GM12878 (cell line): Measurements from ENCODE around the gene LRRC10B. TPM values are rescaled to one million over a fixed set of nuclear protein-coding genes. Genes with fewer than 3 reads are reported as not detected.

Experiments used
- ATAC-seq: fragments of 200-7000 bp; cut with Tn5 transposase; 3 replicates; pipeline ENCODE4 v1.9.1; 2020; ENCODE audit warnings: mild to moderate bottlenecking, moderate library complexity
- BruUV-seq: library from RNA; stranded (reverse); fragments of 400-500 nt; replicated peaks from 2 replicates; lab custom pipeline; 2021; lab: Mats Ljungman, UMichigan
- CTCF ChIA-PET: fragments of 300-600 bp; sonication (Branson Sonifier 250); formaldehyde crosslinking; extraction: SDS; loops from one replicate; lab custom pipeline; 2021; ENCODE audit warnings: inconsistent platforms; lab: Yijun Ruan, JAX
- POLR2A ChIA-PET: fragments of 350-600 bp; formaldehyde crosslinking; extraction: SDS; loops from one replicate; lab custom pipeline; 2021; ENCODE audit warnings: inconsistent platforms; lab: Charles Lee
- RAD21 ChIA-PET: fragments of 300-600 bp; sonication (Branson Sonifier 250); formaldehyde crosslinking; loops from one replicate; lab custom pipeline; 2023; ENCODE audit warnings: antibody characterized with exemption; ENCODE audit not compliant: unreplicated experiment; lab: Charles Lee
- SMC1A ChIA-PET: fragments of 300-600 bp; sonication (Branson Sonifier 250); formaldehyde crosslinking; loops from one replicate; lab custom pipeline; 2023; ENCODE audit not compliant: unreplicated experiment, uncharacterized antibody; lab: Charles Lee
- DNase-seq: peaks from one replicate; pipeline ENCODE4 v3.0.0-alpha.2; 2011; ENCODE audit warnings: low read depth, low spot score
- FAIRE-seq: peaks from 3 replicates; lab custom pipeline; 2011; peaks lifted over from hg19 to GRCh38; lab: Jason Lieb, UNC
- H2AFZ ChIP-seq: 2 replicates; pipeline ENCODE4 v1.6.0; 2011; ENCODE audit warnings: low read depth, low read length, control low read depth; ENCODE audit not compliant: control insufficient read depth
- H3K27ac ChIP-seq: 2 replicates; pipeline ENCODE4 v1.5.1; 2011; ENCODE audit warnings: control low read depth; ENCODE audit not compliant: control insufficient read depth, insufficient read depth
- H3K27me3 ChIP-seq, 2 experiments: replicated peaks in 1 of 2; 2 replicates each; pipeline versions ENCODE4 v1.6.0 to v1.6.1; 2011; ENCODE audit warnings: low read length in 1 of 2; ENCODE audit not compliant: control insufficient read depth in 2 of 2, insufficient read depth in 2 of 2
- H3K36me3 ChIP-seq, 2 experiments: 2 replicates each; pipeline ENCODE4 v1.5.1; 2011; ENCODE audit warnings: low read length in 1 of 2; ENCODE audit not compliant: control insufficient read depth in 2 of 2, insufficient read depth in 2 of 2
- H3K4me1 ChIP-seq: 2 replicates; pipeline ENCODE4 v1.6.1; 2011; ENCODE audit warnings: mild to moderate bottlenecking, low read length, moderate library complexity, mixed read lengths; ENCODE audit not compliant: control insufficient read depth, insufficient read depth
- H3K4me2 ChIP-seq: 2 replicates; pipeline ENCODE4 v1.6.0; 2011; ENCODE audit warnings: control low read depth; ENCODE audit not compliant: control insufficient read depth, insufficient read depth
- H3K4me3 ChIP-seq: fragments of 200-600 bp; sonication (generic); 2 replicates; pipeline ENCODE4 v1.5.1; 2016
- H3K79me2 ChIP-seq: 2 replicates; pipeline ENCODE4 v1.6.0; 2011; ENCODE audit warnings: low read length; ENCODE audit not compliant: control insufficient read depth, insufficient read depth
- H3K9ac ChIP-seq: 2 replicates; pipeline ENCODE4 v1.8.0; 2011; ENCODE audit warnings: low read length, control low read depth, mixed read lengths; ENCODE audit not compliant: control insufficient read depth, insufficient read depth
- H3K9me3 ChIP-seq: replicated peaks from 3 replicates; pipeline ENCODE4 v1.5.1; 2011; ENCODE audit warnings: mild to moderate bottlenecking, low read length; ENCODE audit not compliant: control insufficient read depth, insufficient read depth
- H4K20me1 ChIP-seq: 2 replicates; pipeline ENCODE4 v1.6.0; 2011; ENCODE audit not compliant: control insufficient read depth, insufficient read depth
- ATF7 ChIP-seq: fragments of 450-650 bp; IDR thresholded peaks from 2 replicates; pipeline ENCODE4 v1.6.1; 2016; ENCODE audit warnings: low read depth, mild to moderate bottlenecking
- CHD1 ChIP-seq: IDR thresholded peaks from 2 replicates; pipeline ENCODE4 v1.6.1; 2012; ENCODE audit warnings: low read depth, low read length, improper control_type of control experiment
- CTCF ChIP-seq, 3 experiments: IDR thresholded peaks in 2 of 3; conservative IDR thresholded peaks in 1 of 3; 2 replicates each; pipeline ENCODE4 v1.5.1; 2011; ENCODE audit warnings: low read depth in 3 of 3, low read length in 3 of 3, mild to moderate bottlenecking in 3 of 3, control low read depth in 2 of 3, moderate library complexity in 2 of 3, inconsistent platforms in 1 of 3, mixed read lengths in 1 of 3; ENCODE audit not compliant: control insufficient read depth in 2 of 3, insufficient read depth in 1 of 3; ENCODE audit errors: extremely low read depth in 1 of 3
- ELK1 ChIP-seq: IDR thresholded peaks from 2 replicates; pipeline ENCODE4 v1.6.1; 2012; ENCODE audit warnings: low read depth, low read length, improper control_type of control experiment
- IRF4 ChIP-seq: IDR thresholded peaks from 2 replicates; pipeline ENCODE4 v1.6.1; 2011; ENCODE audit warnings: low read depth, low read length
- RAD21 ChIP-seq: IDR thresholded peaks from 2 replicates; pipeline ENCODE4 v1.6.1; 2011; ENCODE audit warnings: mild to moderate bottlenecking, low read depth, low read length, moderate library complexity; ENCODE audit not compliant: insufficient read depth
- RELB ChIP-seq: fragments of 450-650 bp; IDR thresholded peaks from 2 replicates; pipeline ENCODE4 v1.6.1; 2017; ENCODE audit warnings: low read depth, mild to moderate bottlenecking, moderate library complexity
- SKIL ChIP-seq: fragments of 450-650 bp; IDR thresholded peaks from 2 replicates; pipeline ENCODE4 v1.6.1; 2017; ENCODE audit warnings: mild to moderate bottlenecking, low read depth, inconsistent platforms; ENCODE audit not compliant: poor library complexity, severe bottlenecking
- SMC3 ChIP-seq: IDR thresholded peaks from 2 replicates; pipeline ENCODE4 v1.6.1; 2011; ENCODE audit warnings: low read length, improper control_type of control experiment, borderline replicate concordance
- YY1 ChIP-seq: IDR thresholded peaks from 2 replicates; pipeline ENCODE4 v1.6.1; 2011; ENCODE audit warnings: low read depth, mild to moderate bottlenecking, low read length
- ZNF207 ChIP-seq: fragments of 450-650 bp; IDR thresholded peaks from 2 replicates; pipeline ENCODE4 v1.6.1; 2014; ENCODE audit warnings: antibody characterized with exemption, mild to moderate bottlenecking, borderline replicate concordance
- WGBS: methylation state at CpG from one replicate; pipeline ENCODE4 v1.1.6; 2016; ENCODE audit warnings: low lambda C conversion rate; ENCODE audit not compliant: insufficient replicate concordance, insufficient coverage; ENCODE audit errors: missing lambda C conversion rate; 5-methylcytosine and 5-hydroxymethylcytosine counted together
- in situ Hi-C: fragments of 300-500 bp; cut with MboI; formaldehyde crosslinking; loops from 9 replicates; pipeline ENCODE4 v1.14.3; 2018; ENCODE audit warnings: mixed read lengths
- intact Hi-C: fragments of 100-400 bp; cut with micrococcal nuclease; formaldehyde crosslinking; loops from one replicate; pipeline ENCODE4 v1.14.2; 2022; ENCODE audit not compliant: unreplicated experiment
- polyA plus RNA-seq, 11 experiments: library from polyadenylated mRNA; depleted of rRNA in 4 of 11; unstranded in 6 of 11; stranded (reverse) in 5 of 11; fragments of >200 nt; fragmentation: Nextera tagmentation in 4 of 11; fragmentation: Illumina TruSeq in 1 of 11; extraction: Ambion mirVana in 4 of 11; extraction: Trizol in 1 of 11; gene quantifications; 1 replicate in 1 of 11; 2 replicates in 10 of 11; pipeline versions ENCODE4 v1.2.1 to v1.2.3, GENCODE V29; 2011 to 2016; ENCODE audit warnings: inconsistent platforms in 2 of 11, missing spikeins in 2 of 11, low read depth in 1 of 11
- total RNA-seq, 4 experiments: library from RNA; depleted of rRNA in 3 of 4; stranded (reverse); fragments of >200 nt in 3 of 4; fragmentation: Illumina TruSeq in 1 of 4; extraction: Trizol in 1 of 4; gene quantifications; 2 replicates each; pipeline versions ENCODE4 v1.2.1 to v1.2.3, GENCODE V29; 2013 to 2021

Gene LRRC10B
- total and polyA plus RNA-seq, 10 of the 15 experiments (the other 5 are each of a cell fraction or from before 2014, with no cell fraction given), result not detected

GRCh38 chr11:61477727-61478148 is 30.8 kb upstream of the LRRC10B start:
- no peaks in the 10 kb centered on the region for H3K36me3 ChIP-seq
- H4K20me1 ChIP-seq, result peaks cover 3% of the 10 kb centered on the region; the same call in 1 of the 2 replicates
- under 1% methylated on average over 18 of the region's 18 CpGs for WGBS
- H3K4me3 ChIP-seq, result no peak overlapping the region
- no peaks in the 10 kb centered on the region for H3K9me3 ChIP-seq
- H3K4me2 ChIP-seq, result no peak overlapping the region
- no peaks in the 10 kb centered on the region for H3K79me2 ChIP-seq
- H3K27ac ChIP-seq, result no peak overlapping the region
- no peak overlapping the region for H2AFZ ChIP-seq
- CTCF ChIA-PET, result interaction anchor here (0.9 to 6.6 kb wide), 15 partner anchors 17 to 631 kb away, joined by 3 to 67 read pairs (median 4); no protein-coding TSS in a partner anchor
- no TSS peak for BruUV-seq
- ATAC-seq, result peak; percentile 72
- H3K4me1 ChIP-seq, result no peaks in the 10 kb centered on the region
- DNase-seq, result no peak
- peak; percentile 18 for FAIRE-seq
- POLR2A ChIA-PET, result no interaction called here
- H3K9ac ChIP-seq, result no peak overlapping the region
- RAD21 ChIA-PET, result interaction anchor here (1.3 to 3.0 kb wide), 3 partner anchors 39 to 161 kb away, joined by 3 to 12 read pairs (median 6); no protein-coding TSS in a partner anchor
- in situ Hi-C loops (loop anchor here (5.0 kb wide), 1 partner anchor 160 kb away; no protein-coding TSS in a partner anchor), intact Hi-C loops (loop anchor here (1.0 to 10.0 kb wide), 3 partner anchors 40 to 257 kb away; no protein-coding TSS in a partner anchor)
- SMC1A ChIA-PET, result interaction anchor here (1.7 to 1.8 kb wide), 2 partner anchors 37 to 39 kb away, joined by 4 to 8 read pairs; no protein-coding TSS in a partner anchor
- no peaks in the 10 kb centered on the region for H3K27me3 ChIP-seq
- TF ChIP-seq RAD21, result peak; percentile 82
- no peak for TF ChIP-seq ZNF207
- TF ChIP-seq YY1, result peak; percentile 31; the same call in 1 of the 2 replicates
- TF ChIP-seq SMC3, result peak; percentile 60
- no peak for TF ChIP-seq IRF4
- no peak for TF ChIP-seq CHD1
- TF ChIP-seq CTCF (IDR thresholded peaks at IDR 0.05 in 2 of 3, conservative IDR thresholded peaks at IDR 0.05 in 1 of 3; ENCODE audit: control insufficient read depth in 2 of 3, extremely low read depth in 1 of 3, insufficient read depth in 1 of 3, low read depth in 3 of 3, low read length in 3 of 3), result peak; percentile 86 to 95 (median 89)
- no peak for TF ChIP-seq ATF7
- TF ChIP-seq ELK1, result no peak
- TF ChIP-seq RELB, result no peak
- TF ChIP-seq SKIL, result no peak
